Natural killer cell (primary cell): Measurements from ENCODE around the gene VDAC1. TPM values are rescaled to one million over a fixed set of nuclear protein-coding genes. Genes with fewer than 3 reads are reported as not detected.

Experiments used
- ATAC-seq, 3 donors: fragments of 150-1000 bp in 2 of 3; fragments of 200-7000 bp in 1 of 3; cut with Tn5 transposase; 1 replicate in 1 of 3; 2 replicates in 2 of 3; pipeline ENCODE4 v1.10.0; 2021; ENCODE audit warnings: mild to moderate bottlenecking in 2 of 3, moderate library complexity in 2 of 3
- DNase-seq, 2 donors: peaks; one replicate each; pipeline versions ENCODE4 v3.0.0 to v3.0.0-alpha.2; 2013 to 2021; ENCODE audit warnings: mixed read lengths in 1 of 2
- H3K27ac ChIP-seq: one replicate; pipeline ENCODE4 v1.5.1; 2013; ENCODE audit warnings: mild to moderate bottlenecking, low read length
- H3K27me3 ChIP-seq: one replicate; pipeline ENCODE4 v1.6.1; 2013; ENCODE audit warnings: low read length; ENCODE audit not compliant: control insufficient read depth, insufficient read depth
- H3K36me3 ChIP-seq: one replicate; pipeline ENCODE4 v1.6.1; 2013; ENCODE audit warnings: low read length; ENCODE audit not compliant: control insufficient read depth, insufficient read depth
- H3K4me1 ChIP-seq: one replicate; pipeline ENCODE4 v1.6.1; 2013; ENCODE audit warnings: low read length; ENCODE audit not compliant: control insufficient read depth, insufficient read depth
- H3K4me3 ChIP-seq: one replicate; pipeline ENCODE4 v1.5.1; 2013; ENCODE audit warnings: low read length
- H3K9me3 ChIP-seq: one replicate; pipeline ENCODE4 v1.6.1; 2013; ENCODE audit warnings: low read length; ENCODE audit not compliant: control insufficient read depth, insufficient read depth
- H3K27ac Mint-ChIP-seq, 2 donors: one replicate each; pipeline ENCODE4 v1.8.0; 2022; ENCODE audit warnings: mild to moderate bottlenecking in 2 of 2, mixed read lengths in 2 of 2, moderate library complexity in 1 of 2
- H3K27me3 Mint-ChIP-seq, 2 donors: one replicate each; pipeline ENCODE4 v1.8.0; 2022; ENCODE audit warnings: low read depth in 2 of 2, mixed read lengths in 2 of 2
- H3K36me3 Mint-ChIP-seq: one replicate; pipeline ENCODE4 v1.8.0; 2022; ENCODE audit warnings: mixed read lengths
- H3K4me1 Mint-ChIP-seq, 2 donors: one replicate each; pipeline ENCODE4 v1.8.0; 2022; ENCODE audit warnings: mixed read lengths in 2 of 2
- H3K4me3 Mint-ChIP-seq: one replicate; pipeline ENCODE4 v1.8.0; 2022; ENCODE audit warnings: mild to moderate bottlenecking, moderate library complexity, mixed read lengths
- H3K9me3 Mint-ChIP-seq, 2 donors: one replicate each; pipeline ENCODE4 v1.8.0; 2022; ENCODE audit warnings: mixed read lengths in 2 of 2
- WGBS: methylation state at CpG from one replicate; pipeline ENCODE4 v1.1.7; 2013; ENCODE audit warnings: missing lambda C conversion rate; ENCODE audit not compliant: insufficient coverage; 5-methylcytosine and 5-hydroxymethylcytosine counted together
- intact Hi-C: fragments of 100-400 bp; cut with micrococcal nuclease; formaldehyde crosslinking; loops from one replicate; pipeline ENCODE4 v1.14.2; 2022
- total RNA-seq, 4 donors: library from RNA; stranded (reverse); fragments of 120-200 nt in 1 of 4; gene quantifications; one replicate each; pipeline versions ENCODE4 v1.2.3 to v1.2.4, GENCODE V29; 2013 to 2022
- TF ChIP-seq, protein P1 (sequence below): fragments of 200-600 bp; IDR thresholded peaks from one replicate; pipeline ENCODE4 v1.8.0; 2022; ENCODE audit warnings: antibody characterized with exemption

Gene VDAC1
- total RNA-seq, 3 donors from 2014 or later (not counting 1 experiment from before 2014, with no cell fraction given): 54.0 to 63.3 (median 60.2) TPM

DNA sequence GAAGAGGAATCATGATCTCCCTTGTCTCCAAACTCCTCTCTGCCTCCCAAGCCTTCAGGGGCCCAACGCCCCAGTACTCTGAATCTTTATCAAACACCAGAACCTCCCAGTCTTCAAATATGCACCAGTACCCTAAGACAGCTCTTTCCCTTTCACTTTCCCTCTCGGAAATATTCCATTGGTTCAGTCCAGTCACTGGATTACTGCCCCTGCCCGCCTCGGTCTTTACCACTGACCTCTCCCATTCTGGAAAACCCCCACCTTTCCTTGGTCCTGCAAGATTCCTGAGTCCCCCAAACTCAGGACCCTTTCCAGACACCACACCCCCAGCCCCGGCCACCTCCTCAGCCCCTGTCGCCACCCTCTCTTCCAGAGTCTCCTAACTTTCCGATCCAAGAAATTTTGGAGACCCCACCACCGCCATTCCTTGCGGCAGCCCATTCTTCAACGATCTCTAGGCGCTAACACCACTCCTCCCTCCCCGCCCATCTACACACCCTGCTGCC is 37.0 kb downstream of the VDAC1 start:
- DNase-seq: peak in 1 of 2 donors; percentile 49
- no peaks in the 10 kb centered on the region for H3K9me3 Mint-ChIP-seq
- peaks cover 35 to 43% of the 10 kb centered on the region in 2 donors for H3K4me1 Mint-ChIP-seq
- Histone ChIP-seq H3K4me3 (peak overlapping the region; percentile 89), H3K4me1 (peaks cover 16% of the 10 kb centered on the region), H3K9me3 (no peaks in the 10 kb centered on the region), H3K36me3 (peaks cover under 1% of the 10 kb centered on the region), H3K27ac (peak overlapping the region; percentile 88), H3K27me3 (no peaks in the 10 kb centered on the region)
- TF ChIP-seq, protein P1, sequence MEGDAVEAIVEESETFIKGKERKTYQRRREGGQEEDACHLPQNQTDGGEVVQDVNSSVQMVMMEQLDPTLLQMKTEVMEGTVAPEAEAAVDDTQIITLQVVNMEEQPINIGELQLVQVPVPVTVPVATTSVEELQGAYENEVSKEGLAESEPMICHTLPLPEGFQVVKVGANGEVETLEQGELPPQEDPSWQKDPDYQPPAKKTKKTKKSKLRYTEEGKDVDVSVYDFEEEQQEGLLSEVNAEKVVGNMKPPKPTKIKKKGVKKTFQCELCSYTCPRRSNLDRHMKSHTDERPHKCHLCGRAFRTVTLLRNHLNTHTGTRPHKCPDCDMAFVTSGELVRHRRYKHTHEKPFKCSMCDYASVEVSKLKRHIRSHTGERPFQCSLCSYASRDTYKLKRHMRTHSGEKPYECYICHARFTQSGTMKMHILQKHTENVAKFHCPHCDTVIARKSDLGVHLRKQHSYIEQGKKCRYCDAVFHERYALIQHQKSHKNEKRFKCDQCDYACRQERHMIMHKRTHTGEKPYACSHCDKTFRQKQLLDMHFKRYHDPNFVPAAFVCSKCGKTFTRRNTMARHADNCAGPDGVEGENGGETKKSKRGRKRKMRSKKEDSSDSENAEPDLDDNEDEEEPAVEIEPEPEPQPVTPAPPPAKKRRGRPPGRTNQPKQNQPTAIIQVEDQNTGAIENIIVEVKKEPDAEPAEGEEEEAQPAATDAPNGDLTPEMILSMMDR: no peak
- 5% methylated on average over 12 of the region's 12 CpGs for WGBS
- no peaks in the 10 kb centered on the region for H3K36me3 Mint-ChIP-seq
- ATAC-seq: peak; percentile 23 to 40 (median 37)
- H3K27ac Mint-ChIP-seq: peak overlapping the region; percentile 99
- intact Hi-C loops: no loop called here
- H3K27me3 Mint-ChIP-seq: no peaks in the 10 kb centered on the region
- H3K4me3 Mint-ChIP-seq: peak overlapping the region; percentile 99

DNA sequence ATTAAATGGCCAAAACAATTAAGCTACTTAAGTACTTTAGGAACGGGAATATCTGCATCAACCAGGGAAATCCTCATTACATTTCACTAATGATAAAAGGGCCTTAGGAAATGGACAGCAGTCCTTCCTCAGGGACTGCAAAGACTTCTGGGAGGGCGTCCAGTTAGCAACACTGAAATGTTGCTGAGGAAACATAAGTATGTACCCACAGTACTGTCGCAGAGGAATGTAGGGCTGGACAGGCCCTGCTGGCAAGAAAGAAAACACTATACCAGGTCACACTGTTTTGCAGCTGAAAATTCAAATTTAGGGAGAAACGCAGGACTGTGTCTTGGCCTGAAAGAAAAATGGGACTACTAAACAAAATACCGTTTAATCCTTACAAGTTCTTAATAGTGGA is 37.7 kb downstream of the VDAC1 start:
- H3K36me3 Mint-ChIP-seq: no peaks in the 10 kb centered on the region
- intact Hi-C loops: no loop called here
- H3K27ac Mint-ChIP-seq: peak overlapping the region; percentile 99
- DNase-seq: no peak
- Histone ChIP-seq H3K9me3 (no peaks in the 10 kb centered on the region), H3K4me1 (peaks cover 16% of the 10 kb centered on the region), H3K27ac (peak overlapping the region; percentile 88), H3K36me3 (no peaks in the 10 kb centered on the region), H3K27me3 (no peaks in the 10 kb centered on the region), H3K4me3 (no peak overlapping the region)
- 97% methylated on average over 4 of the region's 5 CpGs for WGBS
- H3K4me1 Mint-ChIP-seq: peaks cover 39 to 49% of the 10 kb centered on the region in 2 donors
- H3K27me3 Mint-ChIP-seq: no peaks in the 10 kb centered on the region
- no peaks in the 10 kb centered on the region for H3K9me3 Mint-ChIP-seq
- H3K4me3 Mint-ChIP-seq: peak overlapping the region; percentile 99
- TF ChIP-seq, protein P1: no peak
- no peak for ATAC-seq

DNA sequence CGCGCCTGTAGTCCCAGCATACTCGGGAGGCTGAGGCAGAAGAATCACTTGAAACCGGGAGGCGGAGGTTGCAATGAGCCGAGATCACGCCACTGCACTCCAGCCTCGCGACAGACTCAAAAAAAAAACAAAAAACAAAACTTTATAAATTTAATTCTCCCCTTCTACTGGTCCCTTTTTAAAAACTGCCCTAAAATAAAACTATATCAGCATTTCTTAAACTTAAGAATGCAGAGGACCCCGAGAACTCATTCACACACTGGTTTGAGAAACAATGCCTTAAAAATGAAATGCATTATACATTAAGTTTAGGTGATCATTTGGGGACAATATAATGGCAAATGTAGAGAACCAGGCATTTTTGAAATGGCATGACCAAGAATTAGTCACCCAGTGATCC is 38.7 kb downstream of the VDAC1 start:
- TF ChIP-seq, protein P1: no peak
- no peaks in the 10 kb centered on the region for H3K36me3 Mint-ChIP-seq
- intact Hi-C loops: no loop called here
- no peak for DNase-seq
- Histone ChIP-seq H3K36me3 (no peaks in the 10 kb centered on the region), H3K27ac (no peak overlapping the region), H3K9me3 (no peaks in the 10 kb centered on the region), H3K27me3 (no peaks in the 10 kb centered on the region), H3K4me1 (peaks cover 16% of the 10 kb centered on the region), H3K4me3 (no peak overlapping the region)
- no peak overlapping the region for H3K27ac Mint-ChIP-seq
- H3K4me3 Mint-ChIP-seq: no peak overlapping the region
- no peaks in the 10 kb centered on the region for H3K9me3 Mint-ChIP-seq
- H3K4me1 Mint-ChIP-seq: peaks cover 39 to 49% of the 10 kb centered on the region in 2 donors
- H3K27me3 Mint-ChIP-seq: no peaks in the 10 kb centered on the region
- 96% methylated on average over 9 of the region's 10 CpGs for WGBS
- no peak for ATAC-seq
